ENCODE data around the gene IL1F10. TPM values are rescaled to one million over a fixed set of nuclear protein-coding genes. Genes with fewer than 3 reads are reported as not detected.
A peak's percentile ranks its signal among the peaks of the same experiment; 100 is the strongest.

IL1F10 gene
- total and polyA plus RNA-seq, 8 donors = not detected

- intact Hi-C loops (cut with DNase I) = no loop called here
- Histone ChIP-seq H3K27ac (no peak overlapping the region), H3K4me3 (no peak overlapping the region), H3K27me3 (no peaks in the 10 kb centered on the region), H3K9me3 (no peaks in the 10 kb centered on the region), H3K4me1 (no peaks in the 10 kb centered on the region), H3K36me3 (no peaks in the 10 kb centered on the region)
- TF ChIP-seq, protein P1, sequence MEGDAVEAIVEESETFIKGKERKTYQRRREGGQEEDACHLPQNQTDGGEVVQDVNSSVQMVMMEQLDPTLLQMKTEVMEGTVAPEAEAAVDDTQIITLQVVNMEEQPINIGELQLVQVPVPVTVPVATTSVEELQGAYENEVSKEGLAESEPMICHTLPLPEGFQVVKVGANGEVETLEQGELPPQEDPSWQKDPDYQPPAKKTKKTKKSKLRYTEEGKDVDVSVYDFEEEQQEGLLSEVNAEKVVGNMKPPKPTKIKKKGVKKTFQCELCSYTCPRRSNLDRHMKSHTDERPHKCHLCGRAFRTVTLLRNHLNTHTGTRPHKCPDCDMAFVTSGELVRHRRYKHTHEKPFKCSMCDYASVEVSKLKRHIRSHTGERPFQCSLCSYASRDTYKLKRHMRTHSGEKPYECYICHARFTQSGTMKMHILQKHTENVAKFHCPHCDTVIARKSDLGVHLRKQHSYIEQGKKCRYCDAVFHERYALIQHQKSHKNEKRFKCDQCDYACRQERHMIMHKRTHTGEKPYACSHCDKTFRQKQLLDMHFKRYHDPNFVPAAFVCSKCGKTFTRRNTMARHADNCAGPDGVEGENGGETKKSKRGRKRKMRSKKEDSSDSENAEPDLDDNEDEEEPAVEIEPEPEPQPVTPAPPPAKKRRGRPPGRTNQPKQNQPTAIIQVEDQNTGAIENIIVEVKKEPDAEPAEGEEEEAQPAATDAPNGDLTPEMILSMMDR (IDR thresholded peaks at IDR 0.05) = no peak
- ATAC-seq (no peak), DNase-seq (peak in 1 of 4 donors; percentile 11)
Observed at GRCh38 chr2:113068706-113069485, 1.1 kb downstream of the IL1F10 start.

DNA sequence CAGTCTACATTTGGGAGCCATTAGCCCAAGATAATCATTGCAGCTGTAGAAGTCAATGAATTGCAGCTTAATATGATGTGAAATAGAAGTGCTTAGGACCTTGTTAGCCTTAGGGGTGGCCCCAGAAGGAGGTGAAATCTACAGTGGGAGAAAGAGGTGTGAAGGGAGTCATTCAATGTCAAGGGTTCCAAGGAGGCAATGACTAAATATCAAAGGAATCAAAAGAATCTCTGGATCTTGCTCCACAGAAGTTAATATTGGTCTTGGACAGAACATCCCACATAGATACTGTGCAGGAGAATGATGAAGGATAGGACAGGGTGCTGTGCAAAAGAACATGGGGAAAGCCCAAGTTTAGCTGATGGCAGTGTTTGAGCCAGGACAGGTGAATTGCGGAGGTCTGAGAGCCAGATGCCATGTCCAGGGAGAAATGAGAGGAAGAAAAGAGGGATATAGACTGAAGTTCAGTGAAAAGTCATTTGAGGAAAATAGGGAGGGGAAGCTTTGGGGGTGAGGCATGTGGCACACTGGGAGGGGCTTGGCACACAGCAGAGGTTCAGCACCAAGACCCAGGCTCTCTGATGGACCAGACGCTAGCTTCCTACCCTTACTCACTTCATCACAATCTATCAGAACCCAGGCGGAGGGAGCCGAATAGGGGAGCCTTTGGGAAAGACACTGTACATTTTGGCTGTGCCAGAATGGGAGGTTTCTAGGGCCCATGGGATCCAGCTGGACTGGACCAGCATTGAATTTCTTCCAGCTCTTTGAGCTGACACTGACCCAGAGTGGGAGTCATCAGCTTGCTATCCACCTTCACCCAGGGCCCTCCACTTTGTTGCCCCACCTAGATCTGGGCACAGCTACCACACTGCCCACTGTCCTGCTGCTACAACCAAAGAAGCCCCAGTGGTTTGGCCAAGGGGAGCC, 2.2 kb downstream of the IL1F10 start:
- Histone ChIP-seq H3K4me3 (no peak overlapping the region), H3K4me1 (no peaks in the 10 kb centered on the region), H3K9me3 (no peaks in the 10 kb centered on the region), H3K27me3 (peaks cover 0 to 2% of the 10 kb centered on the region in 2 donors), H3K27ac (no peak overlapping the region), H3K36me3 (no peaks in the 10 kb centered on the region)
- DNase-seq (no peak), ATAC-seq (peak; percentile 37)
- TF ChIP-seq, protein P1 (IDR thresholded peaks at IDR 0.05) = no peak
- intact Hi-C loops (cut with DNase I) = no loop called here

GRCh38 chr2:113070606-113070975, 2.8 kb downstream of the IL1F10 start:
- intact Hi-C loops (cut with DNase I) = no loop called here
- no peak for ATAC-seq
- TF ChIP-seq, protein P1 (IDR thresholded peaks at IDR 0.05) = no peak

GRCh38 chr2:113072584-113072983, 4.8 kb downstream of the IL1F10 start:
- no peaks in the 10 kb centered on the region for H3K4me1 ChIP-seq
- no peaks in the 10 kb centered on the region for H3K36me3 ChIP-seq
- H3K4me3 ChIP-seq = no peak overlapping the region
- ATAC-seq (no peak), DNase-seq (no peak)
- TF ChIP-seq, protein P1 (IDR thresholded peaks at IDR 0.05) = no peak
- H3K27ac ChIP-seq = no peak overlapping the region
- intact Hi-C loops (cut with DNase I) = no loop called here
- H3K27me3 ChIP-seq = peaks cover 0 to 5% of the 10 kb centered on the region in 2 donors
- no peaks in the 10 kb centered on the region for H3K9me3 ChIP-seq

More at GRCh38 chr2:113070606-113070975, 2.8 kb downstream of the IL1F10 start:
- Histone ChIP-seq H3K9me3 (no peaks in the 10 kb centered on the region), H3K27me3 (peaks cover 0 to 5% of the 10 kb centered on the region in 2 donors), H3K27ac (no peak overlapping the region), H3K4me3 (no peak overlapping the region), H3K36me3 (no peaks in the 10 kb centered on the region), H3K4me1 (no peaks in the 10 kb centered on the region)
- DNase-seq = no peak

DNA sequence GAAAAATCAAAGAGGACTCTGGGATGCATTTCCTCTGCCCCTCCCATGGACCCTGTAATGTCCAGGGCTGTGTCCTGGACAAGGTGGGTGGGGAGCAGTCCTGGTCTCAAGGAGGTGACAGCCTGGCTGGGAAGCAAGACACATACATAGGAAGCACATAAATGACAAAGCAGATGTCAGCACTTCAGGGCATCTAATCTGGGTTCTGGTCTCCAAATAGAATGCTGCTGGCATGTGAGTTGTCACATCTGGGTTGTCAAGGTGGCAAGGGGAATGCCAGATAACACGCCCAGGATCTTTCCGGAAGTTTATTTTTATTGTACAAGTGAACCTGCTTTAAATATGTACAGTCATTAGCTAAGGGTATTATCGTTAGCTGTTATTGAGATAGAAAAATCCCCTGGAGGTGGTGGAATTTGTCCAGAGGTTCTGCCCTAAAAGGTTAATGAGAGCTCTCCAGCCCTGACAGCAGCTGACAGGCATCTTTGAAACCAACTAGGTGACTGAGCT, 5.6 kb downstream of the IL1F10 start:
- no peak for DNase-seq
- H3K9me3 ChIP-seq = no peaks in the 10 kb centered on the region
- no peaks in the 10 kb centered on the region for H3K36me3 ChIP-seq
- no peak for ATAC-seq
- peaks cover 0 to 5% of the 10 kb centered on the region in 2 donors for H3K27me3 ChIP-seq
- H3K4me3 ChIP-seq = no peak overlapping the region
- no peak overlapping the region for H3K27ac ChIP-seq
- H3K4me1 ChIP-seq = no peaks in the 10 kb centered on the region
- TF ChIP-seq, protein P1 (IDR thresholded peaks at IDR 0.05) = no peak
- intact Hi-C loops (cut with DNase I) = no loop called here
